Stomach (tissue), 4 donors: ENCODE measurements around the gene FAU.

Experiments used
- CTCF ChIP-seq, 7 experiments: fragments of 450-650 bp in 4 of 7; fragments of 200-600 bp in 3 of 7; sonication (generic) in 3 of 7; IDR thresholded peaks; one replicate each; pipeline ENCODE4 v1.5.1; 2016 to 2019; ENCODE audit warnings: antibody characterized with exemption in 7 of 7, control low read depth in 2 of 7, mild to moderate bottlenecking in 1 of 7
- EP300 ChIP-seq: sonication (generic); formaldehyde crosslinking; IDR thresholded peaks from one replicate; pipeline ENCODE4 v1.6.1; 2017; ENCODE audit warnings: antibody characterized with exemption
- POLR2A ChIP-seq, 4 donors: fragments of 450-650 bp; IDR thresholded peaks; one replicate each; pipeline ENCODE4 v1.6.1; 2016; ENCODE audit warnings: antibody characterized with exemption in 4 of 4, control low read depth in 2 of 4, mild to moderate bottlenecking in 1 of 4, moderate library complexity in 1 of 4
- POLR2AphosphoS5 ChIP-seq, 3 donors: sonication (generic); formaldehyde crosslinking; IDR thresholded peaks; one replicate each; pipeline ENCODE4 v1.6.1; 2016; ENCODE audit warnings: antibody characterized with exemption in 3 of 3

- no peak for TF ChIP-seq POLR2AphosphoS5 (IDR thresholded peaks at IDR 0.05)
- TF ChIP-seq POLR2A (IDR thresholded peaks at IDR 0.05): no peak
- TF ChIP-seq CTCF (IDR thresholded peaks at IDR 0.05): no peak
- TF ChIP-seq EP300: no peak
Observed at GRCh38 chr11:65167656-65168055, 45.7 kb upstream of the FAU start.
